ENCODE data around the gene MOV10L1.

DNA sequence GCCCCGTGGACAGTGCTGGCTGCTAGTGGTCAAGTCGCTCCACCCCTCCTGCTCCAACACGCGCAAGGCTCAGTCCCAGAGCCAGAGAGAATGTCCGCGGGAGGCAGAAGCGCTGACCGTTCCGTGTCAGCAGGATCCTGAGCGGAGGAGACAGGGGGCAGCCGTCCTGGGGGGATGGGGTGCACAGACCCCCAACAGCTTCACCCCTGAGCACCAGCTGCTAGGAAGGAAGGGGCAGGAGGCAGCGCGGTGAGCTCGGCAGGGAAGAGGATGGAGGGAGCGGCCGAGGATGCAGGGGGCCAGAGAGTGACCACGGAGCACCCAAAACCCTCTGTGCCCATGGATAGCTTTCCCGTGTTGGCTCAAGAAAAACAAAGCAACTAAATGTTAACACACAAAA is 25.4 kb upstream of the MOV10L1 start:
- TF ChIP-seq ZNF76 (CRISPR knock-in tag; IDR thresholded peaks at IDR 0.05; ENCODE audit: borderline replicate concordance) (no peak), SP2 (IDR thresholded peaks at IDR 0.05; ENCODE audit: extremely low read depth, low read depth, low read length, poor library complexity, severe bottlenecking) (no peak), RBBP5 (IDR thresholded peaks at IDR 0.05; ENCODE audit: borderline replicate concordance, insufficient read depth, low read length, poor library complexity, severe bottlenecking) (no peak), ELF1 (tag; IDR thresholded peaks at IDR 0.05) (no peak), MXI1 (IDR thresholded peaks at IDR 0.05; ENCODE audit: low read depth, low read length) (no peak), ETV6 (IDR thresholded peaks at IDR 0.05; ENCODE audit: borderline replicate concordance in 1 of 2, low read depth in 2 of 2, low read length in 1 of 2) (no peak), ETV6 (CRISPR knock-in tag; IDR thresholded peaks at IDR 0.05; ENCODE audit: borderline replicate concordance) (no peak), RFX5 (IDR thresholded peaks at IDR 0.05; ENCODE audit: low read depth, low read length) (no peak), ZNF311 (CRISPR knock-in tag; IDR thresholded peaks at IDR 0.05) (no peak), MAFK (IDR thresholded peaks at IDR 0.05; ENCODE audit: low read length) (no peak)
- TF ChIP-seq, protein P1, sequence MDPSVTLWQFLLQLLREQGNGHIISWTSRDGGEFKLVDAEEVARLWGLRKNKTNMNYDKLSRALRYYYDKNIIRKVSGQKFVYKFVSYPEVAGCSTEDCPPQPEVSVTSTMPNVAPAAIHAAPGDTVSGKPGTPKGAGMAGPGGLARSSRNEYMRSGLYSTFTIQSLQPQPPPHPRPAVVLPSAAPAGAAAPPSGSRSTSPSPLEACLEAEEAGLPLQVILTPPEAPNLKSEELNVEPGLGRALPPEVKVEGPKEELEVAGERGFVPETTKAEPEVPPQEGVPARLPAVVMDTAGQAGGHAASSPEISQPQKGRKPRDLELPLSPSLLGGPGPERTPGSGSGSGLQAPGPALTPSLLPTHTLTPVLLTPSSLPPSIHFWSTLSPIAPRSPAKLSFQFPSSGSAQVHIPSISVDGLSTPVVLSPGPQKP (CRISPR knock-in tag; IDR thresholded peaks at IDR 0.05): no peak
- TF ChIP-seq, protein P2, sequence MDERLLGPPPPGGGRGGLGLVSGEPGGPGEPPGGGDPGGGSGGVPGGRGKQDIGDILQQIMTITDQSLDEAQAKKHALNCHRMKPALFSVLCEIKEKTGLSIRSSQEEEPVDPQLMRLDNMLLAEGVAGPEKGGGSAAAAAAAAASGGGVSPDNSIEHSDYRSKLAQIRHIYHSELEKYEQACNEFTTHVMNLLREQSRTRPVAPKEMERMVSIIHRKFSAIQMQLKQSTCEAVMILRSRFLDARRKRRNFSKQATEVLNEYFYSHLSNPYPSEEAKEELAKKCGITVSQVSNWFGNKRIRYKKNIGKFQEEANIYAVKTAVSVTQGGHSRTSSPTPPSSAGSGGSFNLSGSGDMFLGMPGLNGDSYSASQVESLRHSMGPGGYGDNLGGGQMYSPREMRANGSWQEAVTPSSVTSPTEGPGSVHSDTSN (CRISPR knock-in tag; IDR thresholded peaks at IDR 0.05; ENCODE audit: low read depth): no peak
- TF ChIP-seq, protein P2 (tag; conservative IDR thresholded peaks at IDR 0.05; ENCODE audit: low read depth): no peak
- TF ChIP-seq, protein P3, sequence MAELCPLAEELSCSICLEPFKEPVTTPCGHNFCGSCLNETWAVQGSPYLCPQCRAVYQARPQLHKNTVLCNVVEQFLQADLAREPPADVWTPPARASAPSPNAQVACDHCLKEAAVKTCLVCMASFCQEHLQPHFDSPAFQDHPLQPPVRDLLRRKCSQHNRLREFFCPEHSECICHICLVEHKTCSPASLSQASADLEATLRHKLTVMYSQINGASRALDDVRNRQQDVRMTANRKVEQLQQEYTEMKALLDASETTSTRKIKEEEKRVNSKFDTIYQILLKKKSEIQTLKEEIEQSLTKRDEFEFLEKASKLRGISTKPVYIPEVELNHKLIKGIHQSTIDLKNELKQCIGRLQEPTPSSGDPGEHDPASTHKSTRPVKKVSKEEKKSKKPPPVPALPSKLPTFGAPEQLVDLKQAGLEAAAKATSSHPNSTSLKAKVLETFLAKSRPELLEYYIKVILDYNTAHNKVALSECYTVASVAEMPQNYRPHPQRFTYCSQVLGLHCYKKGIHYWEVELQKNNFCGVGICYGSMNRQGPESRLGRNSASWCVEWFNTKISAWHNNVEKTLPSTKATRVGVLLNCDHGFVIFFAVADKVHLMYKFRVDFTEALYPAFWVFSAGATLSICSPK (IDR thresholded peaks at IDR 0.05; ENCODE audit: borderline replicate concordance): no peak

Data from K562 (cell line).